AG04449 (cell line): ENCODE data around the gene DNAH12.
"Not testable (repeated sequence)": the region's sequence is repeated elsewhere in the genome, so short reads cannot be mapped to it uniquely, and the experiment has no call there.

Source experiments
- CTCF ChIA-PET: fragments of 350-600 bp; formaldehyde crosslinking; extraction: SDS; loops from one replicate; lab custom pipeline; 2021; ENCODE audit warnings: antibody characterized with exemption; lab: Yijun Ruan, JAX
- POLR2A ChIA-PET: fragments of 400-600, 350-600 bp; formaldehyde crosslinking; extraction: SDS; loops from one replicate; lab custom pipeline; 2020; ENCODE audit warnings: antibody characterized with exemption, inconsistent platforms; lab: Yijun Ruan, JAX
- DNase-seq: peaks from one replicate; pipeline ENCODE4 v3.0.0-alpha.2; 2010; ENCODE audit warnings: low read depth, low spot score
- H3K4me3 ChIP-seq: 2 replicates; pipeline ENCODE4 v1.5.1; 2011; ENCODE audit warnings: low read depth, mild to moderate bottlenecking, control low read depth, low read length
- TF ChIP-seq, protein P1 (sequence below): IDR thresholded peaks from one replicate; pipeline ENCODE4 v1.5.1; 2011; ENCODE audit warnings: mild to moderate bottlenecking, moderate library complexity, low read length, control low read depth, inconsistent platforms; ENCODE audit not compliant: insufficient read depth; ENCODE audit errors: missing control alignments

The DNAH12 gene

GRCh38 chr3:57314204-57314603, 229.9 kb downstream of the DNAH12 start:
- POLR2A ChIA-PET, result no interaction called here
- TF ChIP-seq, protein P1, sequence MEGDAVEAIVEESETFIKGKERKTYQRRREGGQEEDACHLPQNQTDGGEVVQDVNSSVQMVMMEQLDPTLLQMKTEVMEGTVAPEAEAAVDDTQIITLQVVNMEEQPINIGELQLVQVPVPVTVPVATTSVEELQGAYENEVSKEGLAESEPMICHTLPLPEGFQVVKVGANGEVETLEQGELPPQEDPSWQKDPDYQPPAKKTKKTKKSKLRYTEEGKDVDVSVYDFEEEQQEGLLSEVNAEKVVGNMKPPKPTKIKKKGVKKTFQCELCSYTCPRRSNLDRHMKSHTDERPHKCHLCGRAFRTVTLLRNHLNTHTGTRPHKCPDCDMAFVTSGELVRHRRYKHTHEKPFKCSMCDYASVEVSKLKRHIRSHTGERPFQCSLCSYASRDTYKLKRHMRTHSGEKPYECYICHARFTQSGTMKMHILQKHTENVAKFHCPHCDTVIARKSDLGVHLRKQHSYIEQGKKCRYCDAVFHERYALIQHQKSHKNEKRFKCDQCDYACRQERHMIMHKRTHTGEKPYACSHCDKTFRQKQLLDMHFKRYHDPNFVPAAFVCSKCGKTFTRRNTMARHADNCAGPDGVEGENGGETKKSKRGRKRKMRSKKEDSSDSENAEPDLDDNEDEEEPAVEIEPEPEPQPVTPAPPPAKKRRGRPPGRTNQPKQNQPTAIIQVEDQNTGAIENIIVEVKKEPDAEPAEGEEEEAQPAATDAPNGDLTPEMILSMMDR, result no peak
- no peak overlapping the region for H3K4me3 ChIP-seq
- CTCF ChIA-PET, result no interaction called here
- no peak for DNase-seq

DNA sequence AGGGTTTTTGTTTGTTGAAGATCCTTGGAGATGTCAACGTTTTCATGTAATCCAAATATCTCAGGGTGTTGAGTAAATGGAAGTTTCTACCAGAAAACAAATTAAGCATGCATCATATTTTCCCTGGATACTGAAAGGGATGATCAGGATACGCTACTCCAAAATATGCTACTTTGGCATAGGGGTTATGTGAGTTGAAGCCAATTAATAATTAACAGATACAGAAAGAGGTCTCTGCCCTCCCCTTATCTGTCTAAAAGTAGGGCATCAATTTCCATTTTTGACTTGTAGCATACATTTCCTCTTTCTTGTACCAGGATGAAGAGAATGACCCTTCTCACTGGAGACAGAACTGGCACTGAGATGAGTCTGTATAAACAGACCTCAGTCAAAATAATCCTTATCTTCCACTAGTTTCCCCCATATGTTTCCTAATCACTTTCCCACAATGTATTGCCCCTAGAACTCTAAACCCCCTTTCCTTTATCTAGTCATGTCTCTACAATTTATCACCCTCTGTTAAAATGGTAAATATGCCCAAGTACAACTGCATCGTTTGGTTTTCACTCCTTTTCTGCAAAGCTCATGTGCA, 234.3 kb downstream of the DNAH12 start:
- ChIA-PET POLR2A (no interaction called here), CTCF (no interaction called here)

GRCh38 chr3:57303520-57303919, 240.6 kb downstream of the DNAH12 start:
- DNase-seq, POLR2A ChIA-PET, H3K4me3 ChIP-seq, CTCF ChIA-PET: not testable (repeated sequence)

More for the DNA sequence above, 234.3 kb downstream of the DNAH12 start:
- no peak for DNase-seq
- TF ChIP-seq, protein P1, result no peak
- H3K4me3 ChIP-seq, result no peak overlapping the region

DNA sequence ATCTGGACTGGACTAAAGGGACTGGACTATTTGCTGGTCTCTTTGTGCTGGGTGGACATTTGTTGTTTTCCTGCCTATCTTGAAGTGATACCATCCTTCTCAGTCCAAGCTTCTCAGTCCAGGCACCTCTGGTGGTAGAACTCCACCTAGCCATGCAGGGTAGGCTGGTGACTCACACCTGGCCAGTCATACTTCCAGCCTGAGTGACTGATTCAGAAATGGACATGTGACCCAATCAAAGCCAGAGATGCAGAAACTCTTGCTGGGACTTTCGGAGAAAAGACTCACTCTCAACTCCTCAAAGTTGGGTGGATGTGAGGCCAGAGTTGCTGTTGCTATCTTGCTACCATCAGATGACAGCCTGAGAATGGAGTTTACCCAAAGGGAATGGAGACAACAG, 246.1 kb downstream of the DNAH12 start:
- TF ChIP-seq, protein P1, result no peak
- no peak for DNase-seq
- POLR2A ChIA-PET, result no interaction called here
- CTCF ChIA-PET, result no interaction called here
- H3K4me3 ChIP-seq, result no peak overlapping the region

GRCh38 chr3:57292897-57293526, 251.1 kb downstream of the DNAH12 start:
- ChIA-PET POLR2A (no interaction called here), CTCF (no interaction called here)
- H3K4me3 ChIP-seq, result no peak overlapping the region
- no peak for DNase-seq
- TF ChIP-seq, protein P1, result no peak

DNA sequence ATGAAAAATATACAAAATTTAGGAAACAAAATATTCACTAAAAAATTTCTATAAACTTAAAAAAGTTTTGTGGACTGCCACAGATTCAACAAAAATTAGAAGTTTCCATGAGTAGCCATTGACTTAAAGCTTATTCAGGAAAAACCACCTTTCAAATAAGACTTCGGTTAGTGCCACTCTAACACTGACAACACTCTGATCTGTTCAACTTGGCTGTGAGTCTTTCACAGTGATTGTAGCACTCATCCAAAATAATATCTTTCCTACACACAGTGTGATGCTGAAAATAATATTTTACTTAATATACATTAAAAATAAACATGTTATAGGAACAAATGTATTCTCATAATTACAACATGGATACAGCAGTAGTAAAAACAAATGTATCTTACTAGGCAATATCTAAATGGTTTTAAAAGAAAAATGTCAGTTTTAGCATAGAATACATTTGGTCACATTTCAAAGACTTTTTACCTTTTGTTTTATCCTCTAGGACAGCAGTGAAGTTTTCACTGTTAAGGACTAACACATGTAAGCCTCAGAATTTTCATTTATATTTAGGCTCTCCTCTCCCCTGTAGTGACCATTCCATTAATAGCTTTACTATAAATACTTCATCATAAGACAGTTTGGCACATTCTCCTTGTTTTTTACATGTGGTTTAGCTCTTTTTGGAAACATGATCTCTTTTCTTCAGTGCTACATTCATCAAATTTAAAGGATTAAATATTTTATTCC, 251.8 kb downstream of the DNAH12 start, which contains the start of gene ASB14:
Gene ASB14, minus strand, starts transcription at position 527 of the 738 bp plus-strand sequence. CDS start 652 bp downstream, outside the sequence.
- no peak for DNase-seq
- CTCF ChIA-PET, result no interaction called here
- H3K4me3 ChIP-seq, result no peak within 1 kb of the TSS
- TF ChIP-seq, protein P1, result no peak
- POLR2A ChIA-PET, result no interaction called here
